KG1 (cell line): ENCODE data around the gene CALCOCO2.
A peak's percentile ranks its signal among the peaks of the same experiment; 100 is the strongest.
"Not testable (repeated sequence)": the region's sequence is repeated elsewhere in the genome, so short reads cannot be mapped to it uniquely, and the experiment has no call there.

ENCODE experiments used
- DNase-seq: peaks from one replicate; lab custom pipeline; 2025; lab: John Stamatoyannopoulos, UW

The CALCOCO2 gene

DNA sequence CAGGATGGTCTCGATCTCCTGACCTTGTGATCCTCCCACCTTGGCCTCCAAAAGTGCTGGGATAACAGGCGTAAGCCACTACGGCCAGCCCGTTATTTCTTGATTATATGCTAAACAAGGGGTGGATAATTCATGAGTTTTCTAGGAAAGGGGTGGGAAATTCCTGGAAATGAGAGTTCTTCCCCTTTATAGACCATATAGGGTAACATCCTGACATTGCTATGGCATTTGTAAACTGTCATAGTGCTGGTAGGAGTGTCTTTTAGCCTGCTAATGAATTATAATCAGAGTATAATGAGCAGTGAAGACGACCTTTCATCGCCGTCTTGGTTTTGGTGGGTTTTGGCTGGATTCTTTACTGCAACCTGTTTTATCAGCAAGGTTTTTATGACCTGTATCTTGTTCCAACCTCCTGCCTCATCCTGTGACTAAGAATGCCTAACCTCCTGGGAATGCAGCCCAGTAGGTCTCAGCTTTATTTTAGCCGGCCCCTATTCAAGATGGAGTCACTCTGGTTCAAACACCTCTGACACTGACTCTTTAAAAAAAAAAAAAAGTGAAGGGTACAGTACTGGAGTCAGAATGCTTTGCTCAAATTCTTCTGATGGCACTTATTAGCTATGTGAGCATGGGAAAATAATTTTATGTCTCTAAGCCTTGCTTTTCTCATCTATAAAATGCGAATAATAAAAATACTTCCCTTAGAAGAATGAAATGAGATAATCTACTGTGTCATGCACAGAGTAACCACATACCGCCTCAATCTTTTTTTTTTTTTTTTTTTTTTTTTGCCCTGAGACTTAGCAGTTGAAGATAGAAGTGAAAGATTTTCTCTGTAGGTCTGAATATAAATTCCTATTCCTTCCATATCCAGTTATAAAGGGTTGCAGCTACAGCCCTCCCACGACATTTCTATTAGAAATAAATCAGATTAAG lies 5.1 kb upstream of the CALCOCO2 start:
- no peak for DNase-seq

- DNase-seq, result no peak
These were observed 681 bp downstream of the CALCOCO2 start for GRCh38 chr17:48831549-48831883.

DNA sequence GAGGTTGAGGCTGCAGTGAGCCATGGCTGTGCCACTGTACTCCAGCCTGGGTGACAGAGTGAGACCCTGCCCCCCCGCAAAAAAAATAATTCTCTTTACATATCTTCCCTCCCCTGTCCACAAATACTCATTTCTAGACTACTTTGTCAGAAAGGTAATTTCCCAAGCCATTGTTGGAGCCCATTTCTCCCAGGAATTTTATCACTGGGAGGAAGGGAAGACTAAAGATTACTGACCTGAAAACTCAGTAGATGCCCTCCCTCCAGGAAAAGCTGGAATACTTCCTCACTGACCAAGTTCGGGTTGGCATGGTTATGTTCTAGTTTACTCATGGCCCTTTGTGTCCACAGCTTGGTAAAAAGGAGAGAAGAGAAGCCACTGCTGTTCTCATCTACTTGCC lies 4.1 kb downstream of the CALCOCO2 start:
- DNase-seq, result no peak

DNA sequence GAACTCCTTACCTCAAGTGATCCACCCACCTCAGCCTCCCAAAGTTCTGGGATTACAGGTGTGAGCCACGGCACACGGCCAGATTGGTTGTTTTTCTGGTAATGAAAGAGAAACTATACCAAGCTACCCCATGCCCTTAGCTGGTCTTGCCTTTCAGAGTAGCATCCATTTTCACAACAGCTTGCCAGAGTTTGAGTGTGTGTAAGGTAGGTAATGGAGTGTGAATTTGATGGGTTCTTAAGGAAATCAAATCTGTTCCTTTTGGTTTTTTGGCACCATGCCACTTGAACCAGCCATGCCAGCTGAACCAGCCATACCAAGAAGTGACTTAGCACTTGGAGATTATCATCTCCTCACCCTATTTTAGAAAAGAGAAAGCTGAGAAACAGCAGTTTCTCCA lies 5.1 kb downstream of the CALCOCO2 start:
- no peak for DNase-seq

DNA sequence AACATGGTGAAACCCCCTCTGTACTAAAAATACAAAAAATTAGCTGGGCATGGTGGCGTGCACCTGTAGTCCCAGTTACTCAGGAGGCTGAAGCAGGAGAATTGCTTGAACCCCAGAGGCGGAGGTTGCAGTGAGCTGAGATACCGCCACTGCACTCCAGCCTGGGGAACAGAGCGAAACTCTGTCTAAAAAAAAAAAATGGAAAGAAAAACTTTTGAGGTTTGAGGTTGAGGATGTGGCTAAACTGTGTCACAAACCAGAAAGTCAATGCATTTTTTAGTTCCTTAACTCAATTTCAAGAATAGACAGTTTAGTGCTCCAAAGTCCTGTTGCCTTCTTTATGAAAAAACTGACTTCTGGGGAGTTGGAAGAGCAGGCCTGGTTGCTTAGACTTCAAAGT lies 6.6 kb downstream of the CALCOCO2 start:
- peak; percentile 23 for DNase-seq

- DNase-seq, result no peak
These were observed 9.6 kb downstream of the CALCOCO2 start for GRCh38 chr17:48840441-48840840.

GRCh38 chr17:48841395-48841831 lies 10.6 kb downstream of the CALCOCO2 start:
- peak; percentile 44 for DNase-seq

DNA sequence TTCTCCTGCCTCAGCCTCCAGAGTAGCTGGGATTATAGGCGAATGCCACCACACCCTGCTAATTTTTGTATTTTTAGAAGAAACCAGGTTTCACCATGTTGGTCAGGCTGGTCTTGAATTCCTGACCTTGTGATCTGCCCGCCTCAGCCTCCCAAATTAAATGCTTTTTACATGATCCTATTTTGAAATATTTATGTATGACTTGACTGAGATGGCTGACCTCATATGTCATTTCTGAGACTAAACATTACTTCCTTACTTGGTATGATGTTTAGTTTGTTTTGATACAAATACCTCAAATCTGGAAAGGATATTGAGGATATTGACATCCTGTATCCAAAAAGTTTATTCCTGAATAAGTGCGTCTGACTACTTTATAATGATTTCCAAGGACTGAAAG lies 11.9 kb downstream of the CALCOCO2 start:
- no peak for DNase-seq

- no peak for DNase-seq
These were observed 12.5 kb downstream of the CALCOCO2 start for GRCh38 chr17:48843187-48843900.

- DNase-seq, result no peak
These were observed 20.0 kb downstream of the CALCOCO2 start for GRCh38 chr17:48850792-48851323.

DNA sequence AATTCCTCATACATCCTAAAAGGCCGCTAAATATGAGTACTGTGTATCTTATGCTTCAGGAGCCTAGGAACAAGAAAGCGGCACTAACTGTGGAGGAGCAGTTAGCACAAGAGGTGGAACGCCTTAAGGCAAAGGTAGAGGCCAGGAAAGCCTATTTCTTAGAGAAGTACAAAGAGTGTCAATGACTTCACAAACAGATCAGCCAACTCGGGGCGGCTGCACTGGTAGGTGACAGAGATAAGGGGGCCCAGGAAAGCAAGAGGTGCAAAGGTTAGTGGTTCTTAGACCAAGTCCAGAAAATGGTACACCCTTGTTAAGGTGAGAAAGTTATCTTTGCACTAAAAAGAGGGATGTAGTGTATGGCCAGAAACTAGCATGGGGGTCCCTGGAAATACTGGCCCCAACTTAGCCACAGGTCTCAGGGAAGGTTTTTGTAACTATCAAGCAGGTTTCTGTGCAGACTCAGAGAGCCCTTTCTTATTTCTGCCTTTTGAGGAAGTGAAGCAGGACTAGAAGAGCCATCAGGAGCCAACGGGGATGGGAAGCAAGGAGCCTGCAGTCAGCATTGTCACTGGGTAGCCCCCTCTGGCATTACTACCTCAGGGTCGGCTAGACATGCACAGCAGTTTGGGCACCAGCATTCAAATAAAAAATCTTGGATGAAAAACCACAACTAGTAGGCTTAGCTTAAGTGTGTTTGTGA lies 24.1 kb downstream of the CALCOCO2 start:
- DNase-seq, result no peak

DNA sequence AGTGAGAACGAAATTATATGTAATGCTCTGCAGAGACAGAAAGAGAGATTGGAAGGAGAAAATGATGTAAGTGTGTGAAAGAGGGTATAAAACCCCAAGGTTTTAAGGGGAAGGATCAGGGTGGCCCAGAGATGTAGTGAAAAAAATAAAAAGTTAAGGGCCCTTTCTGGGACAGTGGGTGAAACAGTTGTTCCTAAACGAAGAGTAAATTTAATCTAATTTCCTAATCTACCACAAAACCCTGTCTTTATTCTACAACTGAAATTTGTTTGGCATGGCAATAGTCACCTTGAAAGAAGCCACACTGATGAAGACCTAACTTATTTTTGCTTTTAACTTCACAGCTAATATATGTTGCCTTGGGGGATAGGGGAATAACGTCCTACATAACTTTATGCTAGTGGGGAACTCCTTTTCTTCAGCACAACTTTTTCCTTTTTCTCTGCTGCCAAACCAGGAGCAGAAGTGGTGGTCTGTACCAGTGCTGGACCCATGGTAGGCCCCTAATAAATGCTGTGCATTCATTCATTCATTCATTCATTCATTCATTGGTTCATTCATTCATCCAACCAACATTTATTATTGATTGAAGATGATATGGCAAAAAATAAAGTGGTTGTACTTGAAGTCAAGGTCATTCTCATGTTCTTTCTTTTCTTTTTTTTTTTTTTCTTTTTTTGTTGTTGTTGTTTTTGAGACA lies 25.4 kb downstream of the CALCOCO2 start:
- no peak for DNase-seq

DNA sequence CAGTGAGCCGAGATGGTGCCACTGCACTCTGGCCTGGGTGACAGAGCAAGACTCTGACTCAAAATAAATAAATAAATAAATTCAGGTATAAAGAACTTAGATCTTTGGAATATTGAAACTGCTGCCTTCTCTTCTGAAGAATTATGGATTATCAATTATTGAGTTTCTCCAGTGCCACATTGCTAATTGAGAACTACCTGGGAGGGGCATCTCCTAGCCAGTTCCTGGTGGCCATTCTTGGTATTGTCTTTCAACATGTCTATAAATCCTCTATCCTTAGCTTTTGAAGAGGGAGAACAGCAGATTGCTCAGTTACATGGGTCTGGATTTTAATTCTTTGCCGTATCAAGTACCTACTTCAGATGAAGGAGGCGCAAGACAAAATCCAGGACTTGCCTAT lies 29.2 kb downstream of the CALCOCO2 start:
- DNase-seq, result no peak

- no peak for DNase-seq
These were observed 29.6 kb downstream of the CALCOCO2 start for GRCh38 chr17:48860456-48860855.

DNA sequence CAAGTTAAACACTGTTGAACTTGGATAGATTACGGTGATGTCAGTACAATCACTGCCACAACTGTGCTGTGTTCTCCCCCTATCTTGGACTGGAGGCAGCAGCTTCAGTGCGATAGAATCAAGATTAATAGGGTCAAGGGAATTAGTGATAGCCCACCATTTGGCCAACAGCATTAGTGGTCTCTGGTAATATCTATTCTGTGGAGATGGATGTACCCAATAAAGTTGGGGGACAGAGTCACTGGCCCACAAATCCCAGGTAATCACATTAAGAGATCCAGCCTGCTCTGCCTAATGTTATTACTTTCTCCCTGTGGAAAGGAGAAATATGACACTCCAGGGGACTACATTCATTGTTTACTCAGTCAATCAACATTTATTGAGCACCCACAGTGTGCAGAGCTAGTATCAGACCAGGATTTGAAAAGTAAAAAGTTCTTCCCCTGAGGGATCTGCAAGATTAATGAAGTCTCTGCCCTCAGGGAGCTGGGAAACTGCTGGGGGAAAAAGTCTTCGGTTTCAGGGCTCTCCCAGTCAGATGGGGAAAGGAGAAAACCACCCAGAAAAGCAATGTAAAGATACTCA lies 38.2 kb downstream of the CALCOCO2 start:
- no peak for DNase-seq

DNA sequence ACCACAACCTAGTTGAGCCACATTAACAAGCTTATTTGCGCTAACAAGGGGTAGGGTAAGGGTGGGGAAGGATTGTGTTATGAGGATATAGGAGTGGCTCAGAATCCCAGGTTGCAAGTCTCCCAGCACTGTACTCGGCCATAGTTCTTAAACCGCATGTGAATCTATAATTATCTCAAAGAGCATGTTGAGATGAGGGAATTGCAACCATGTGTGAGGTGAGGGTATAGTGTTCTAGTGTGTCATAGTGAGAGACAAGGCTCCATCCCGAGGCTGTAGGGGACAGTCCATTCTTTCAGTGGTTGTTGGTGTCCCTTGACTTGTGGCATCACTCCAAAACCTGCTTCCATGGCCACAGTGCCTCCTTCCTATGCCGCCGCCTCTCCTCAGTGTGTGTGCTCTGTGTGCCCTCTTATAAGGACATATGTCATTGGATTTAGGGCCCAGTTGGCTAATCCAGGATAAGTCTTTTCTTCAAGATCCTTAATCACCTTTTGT lies 39.0 kb downstream of the CALCOCO2 start:
- no peak for DNase-seq

DNA sequence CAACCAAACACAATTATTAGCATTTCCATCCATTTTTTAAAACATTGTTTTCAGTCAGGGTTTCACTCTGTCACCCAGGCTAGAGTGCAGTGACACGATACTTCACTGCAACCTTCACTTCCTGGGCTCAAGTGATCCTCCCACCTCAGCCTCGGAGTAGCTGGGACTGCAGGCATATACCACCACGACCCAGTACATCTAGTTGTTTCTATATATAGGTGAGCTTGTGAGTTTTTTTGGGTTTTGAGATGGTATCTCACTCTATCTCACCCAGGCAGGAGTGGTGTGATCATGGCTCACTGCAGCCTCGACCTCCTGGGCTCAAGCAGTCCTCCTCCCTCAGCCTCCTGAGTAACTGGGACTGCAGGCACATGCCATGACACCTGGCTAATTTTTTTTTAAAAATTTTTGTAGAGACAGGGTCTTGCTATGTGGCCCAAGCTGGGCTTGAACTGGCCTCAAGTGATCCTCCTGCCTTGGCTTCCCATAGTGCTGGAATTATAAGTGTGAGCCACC lies 40.3 kb downstream of the CALCOCO2 start:
- DNase-seq, result no peak

GRCh38 chr17:48871551-48872351 lies 40.9 kb downstream of the CALCOCO2 start:
- DNase-seq, result no peak

DNA sequence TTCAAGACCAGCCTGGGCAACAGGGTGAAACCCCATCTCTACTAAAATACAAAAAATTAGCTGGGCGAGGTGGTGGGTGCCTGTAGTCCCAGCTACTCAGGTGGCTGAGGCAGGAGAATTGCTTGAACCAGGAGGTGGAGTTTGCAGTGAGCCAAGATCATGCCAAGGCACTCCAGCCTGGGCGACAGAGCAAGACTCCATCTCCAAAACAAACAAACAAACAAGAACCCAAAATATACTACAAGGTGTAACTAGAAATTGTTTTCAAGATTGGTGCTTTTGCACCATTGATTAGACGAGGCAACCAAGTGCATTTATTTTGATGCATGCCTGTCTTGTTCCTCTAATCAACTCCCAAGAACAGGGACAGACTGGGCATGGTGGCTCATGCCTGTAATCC lies 41.6 kb downstream of the CALCOCO2 start:
- not testable (repeated sequence) for DNase-seq

DNA sequence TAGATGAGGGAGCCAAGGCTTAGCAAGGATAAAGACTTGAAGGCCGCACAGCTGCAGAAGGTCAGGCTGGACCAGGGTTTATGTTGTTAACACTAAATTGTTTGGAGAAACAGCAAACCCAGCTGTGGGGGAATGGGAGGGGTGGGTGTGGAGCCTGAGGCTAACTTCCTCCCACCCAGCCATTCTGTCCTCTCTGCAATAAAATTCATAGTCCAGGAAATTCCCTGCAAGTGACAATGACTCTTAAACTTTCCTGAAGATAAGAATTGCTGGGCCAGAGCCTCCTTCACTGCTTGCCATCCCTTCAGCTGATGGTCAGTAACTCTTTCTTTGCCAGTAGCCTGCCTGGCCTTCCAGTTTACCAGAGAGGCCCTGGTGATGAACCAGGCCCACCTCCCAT lies 42.4 kb downstream of the CALCOCO2 start:
- no peak for DNase-seq
